GM18873 (cell line): Measurements from ENCODE around the gene EHD3.

ENCODE experiments used
- ATAC-seq: cut with Tn5 transposase; IDR thresholded peaks from one replicate; pipeline ENCODE4 v1.9.1; 2021; ENCODE audit warnings: mild to moderate bottlenecking, moderate library complexity, moderate number of reproducible peaks; ENCODE audit not compliant: unreplicated experiment, low FRiP score

The EHD3 gene

DNA sequence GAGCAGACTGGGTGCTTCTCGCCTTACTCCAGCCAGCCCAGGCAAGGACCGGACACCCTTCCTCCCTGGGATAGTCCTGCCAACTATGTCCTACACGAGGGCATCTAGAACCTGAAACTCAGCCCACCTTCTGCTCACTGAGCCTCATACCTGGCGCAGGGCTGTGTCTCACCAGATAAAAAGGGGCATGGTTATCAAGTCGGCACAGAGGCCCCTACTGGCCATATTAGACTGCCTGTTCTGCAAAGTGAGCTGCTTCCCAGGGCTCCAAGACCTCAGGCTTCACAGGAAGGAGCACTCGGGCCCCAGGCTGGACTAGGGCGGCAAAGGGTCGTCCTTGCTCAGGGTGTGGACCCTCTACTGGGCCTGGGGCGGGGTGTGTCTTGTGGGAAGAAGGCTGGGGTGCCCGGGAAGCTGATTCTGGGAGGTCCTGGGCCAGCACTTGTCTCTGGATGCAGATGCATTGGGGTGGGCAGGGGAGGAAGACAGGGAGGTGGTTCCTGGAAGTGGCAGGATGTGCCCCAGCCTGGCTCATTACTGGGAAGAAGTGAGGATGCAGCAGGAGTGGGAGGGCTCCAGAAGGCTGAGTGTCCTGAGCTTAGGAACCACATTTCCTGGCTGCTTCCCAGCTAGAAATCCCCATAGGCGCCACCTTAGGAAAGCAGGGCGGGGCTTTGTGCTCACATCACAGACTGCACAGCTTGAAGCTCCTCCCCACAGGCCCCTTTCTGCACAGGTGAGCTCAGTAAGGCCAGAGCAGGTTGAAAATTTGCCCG, 19.6 kb downstream of the EHD3 start:
- ATAC-seq = no peak

DNA sequence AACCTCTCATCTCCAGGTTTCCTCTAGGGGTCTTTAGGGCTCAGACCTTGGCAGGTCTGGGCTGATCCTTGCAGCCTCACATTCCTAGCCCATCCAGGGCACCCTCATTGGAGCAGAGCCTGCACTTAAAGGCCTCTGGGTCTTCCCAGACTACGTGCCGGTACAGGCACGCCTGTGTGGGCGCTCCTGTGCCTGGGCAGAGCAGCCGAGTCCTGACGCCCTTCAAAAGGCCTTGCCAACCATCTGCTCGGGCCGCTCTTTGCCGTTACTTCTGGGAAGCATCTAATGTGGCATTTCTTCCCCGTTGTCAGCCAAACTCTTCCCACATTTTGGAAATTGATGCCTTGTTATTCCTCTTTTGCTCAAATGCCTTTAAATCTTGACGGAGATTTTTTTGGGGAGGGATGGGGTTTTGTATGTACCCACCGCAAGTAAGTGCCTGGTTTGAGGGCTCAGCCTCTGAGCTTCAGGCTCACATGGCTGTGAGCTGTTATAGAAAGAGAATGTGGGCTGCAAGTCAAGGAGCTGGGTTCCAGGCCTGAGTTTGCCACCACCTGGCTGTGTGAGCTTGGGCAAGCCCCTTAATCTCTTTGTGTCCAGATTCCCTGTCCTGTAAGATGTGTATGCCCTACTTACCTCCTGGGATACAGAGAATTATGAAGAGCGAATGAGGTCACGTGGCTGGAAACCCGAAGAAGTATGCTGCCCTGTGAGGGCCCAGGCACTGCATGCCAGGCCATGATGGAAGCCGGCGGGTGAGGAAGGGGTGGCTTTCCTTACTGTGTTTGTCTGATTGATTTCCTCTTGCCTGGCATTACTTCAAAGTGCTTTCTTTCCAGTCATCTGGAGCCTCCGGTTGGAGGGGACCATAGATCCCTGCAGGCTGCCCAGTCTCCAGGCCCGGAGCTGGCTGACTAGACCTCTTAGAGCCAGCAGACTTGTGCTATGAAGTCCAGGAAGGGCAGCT, 20.6 kb downstream of the EHD3 start:
- ATAC-seq = no peak

DNA sequence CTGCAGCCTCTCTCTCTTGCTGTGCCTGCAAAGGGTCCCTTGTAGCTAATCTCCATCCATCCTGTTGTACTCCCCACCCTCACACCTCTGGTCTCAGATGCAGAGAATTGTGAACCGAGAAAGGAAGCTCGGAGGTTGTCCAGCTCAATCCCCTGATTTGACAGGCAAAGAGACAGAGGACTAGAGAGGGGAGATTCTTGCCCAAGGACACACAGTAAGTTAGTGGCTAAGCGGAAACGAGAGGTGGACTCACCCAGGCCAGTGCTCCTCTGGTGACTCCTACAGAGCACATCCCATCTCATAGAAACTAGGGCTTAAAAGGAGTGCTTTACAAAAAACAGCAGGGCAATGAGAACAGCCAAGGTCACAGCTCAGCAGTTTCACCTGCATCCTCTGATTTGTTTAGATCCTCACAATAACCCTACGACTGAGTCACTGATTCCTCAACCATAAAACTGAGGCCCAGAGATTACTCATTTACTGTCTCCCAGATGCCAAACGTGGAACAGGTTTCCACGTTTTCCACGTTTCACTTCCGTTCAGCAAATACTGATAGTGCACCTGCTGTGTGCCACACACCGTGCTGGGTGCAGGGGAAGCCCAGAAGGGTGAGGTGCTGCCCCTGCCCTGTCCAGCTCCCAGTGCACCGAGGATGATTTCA, 22.1 kb downstream of the EHD3 start:
- peak; percentile 72 for ATAC-seq

DNA sequence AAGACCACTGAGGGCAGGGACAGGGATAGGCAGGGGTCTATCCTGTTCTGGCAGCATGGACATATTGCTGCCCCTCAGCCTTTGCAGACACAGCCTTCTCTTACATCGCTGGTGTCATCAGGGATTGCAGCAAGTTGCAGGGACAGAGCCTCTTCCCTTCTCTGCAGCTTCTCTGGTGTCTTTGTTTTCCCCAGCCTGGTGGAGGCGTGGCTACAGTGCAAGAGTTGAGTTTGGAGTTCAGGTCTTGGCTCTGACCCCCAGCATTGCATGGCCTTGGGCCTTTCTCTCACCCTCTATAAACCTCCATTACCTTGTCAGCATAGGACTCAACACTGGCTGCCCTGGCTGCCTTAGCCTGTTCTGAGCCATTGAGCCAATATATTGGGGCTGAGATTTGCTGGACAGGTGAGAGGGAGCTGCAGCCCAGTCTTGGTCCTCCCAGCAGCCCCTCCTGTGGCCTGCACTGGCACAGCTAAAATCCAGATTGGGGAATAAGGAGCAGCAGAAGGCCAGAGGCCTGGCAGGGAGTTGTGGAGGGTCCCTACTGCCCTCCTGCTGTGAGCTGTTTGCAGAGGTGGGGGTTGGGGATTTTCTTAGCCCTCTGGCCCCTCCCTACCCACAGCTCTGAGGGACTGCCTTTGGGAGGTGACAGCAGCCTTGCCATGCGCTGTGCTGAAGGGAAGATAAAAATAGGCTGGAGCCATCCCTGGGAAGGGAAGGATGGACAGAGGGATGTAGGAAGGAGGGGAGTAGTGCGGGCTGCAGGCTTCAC, 22.8 kb downstream of the EHD3 start:
- no peak for ATAC-seq

DNA sequence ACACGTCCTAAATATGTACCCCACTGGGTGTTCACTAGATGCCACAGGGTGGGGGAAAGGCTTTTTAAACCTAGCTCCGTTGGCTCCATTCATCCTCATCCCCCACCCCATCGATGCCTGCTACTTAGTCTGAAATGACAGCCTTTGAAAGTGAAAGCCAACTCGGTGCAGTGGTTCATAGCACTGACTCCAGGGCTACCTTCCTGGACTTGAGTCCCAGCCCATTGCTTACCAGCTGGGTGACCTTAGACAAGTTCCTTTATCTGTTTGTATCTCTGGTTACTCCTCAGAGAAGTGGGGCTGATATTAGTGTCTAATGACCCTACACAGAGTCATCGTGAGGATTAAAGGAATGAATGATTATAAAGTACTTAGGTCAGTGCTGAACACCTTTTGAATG, 24.4 kb downstream of the EHD3 start:
- no peak for ATAC-seq

DNA sequence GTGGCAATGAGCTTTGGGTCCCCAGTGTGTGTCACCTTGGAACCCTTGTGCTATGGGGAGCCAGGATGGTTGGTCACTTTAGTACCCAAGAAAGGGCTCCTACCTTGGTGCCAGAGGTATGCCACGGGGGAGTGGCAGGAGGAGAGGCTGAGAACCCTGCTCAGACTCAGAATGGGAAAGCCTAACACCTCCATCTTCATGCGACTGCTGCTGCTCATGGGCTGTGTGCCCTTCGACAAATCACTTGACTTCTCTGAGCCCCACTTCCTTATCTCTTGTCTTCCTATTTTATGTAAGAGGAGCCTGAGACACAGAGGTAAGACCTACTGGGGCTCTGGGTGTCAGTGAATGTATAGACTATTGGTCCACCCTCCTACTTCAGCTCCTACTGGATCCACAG, 25.1 kb downstream of the EHD3 start:
- ATAC-seq = no peak

DNA sequence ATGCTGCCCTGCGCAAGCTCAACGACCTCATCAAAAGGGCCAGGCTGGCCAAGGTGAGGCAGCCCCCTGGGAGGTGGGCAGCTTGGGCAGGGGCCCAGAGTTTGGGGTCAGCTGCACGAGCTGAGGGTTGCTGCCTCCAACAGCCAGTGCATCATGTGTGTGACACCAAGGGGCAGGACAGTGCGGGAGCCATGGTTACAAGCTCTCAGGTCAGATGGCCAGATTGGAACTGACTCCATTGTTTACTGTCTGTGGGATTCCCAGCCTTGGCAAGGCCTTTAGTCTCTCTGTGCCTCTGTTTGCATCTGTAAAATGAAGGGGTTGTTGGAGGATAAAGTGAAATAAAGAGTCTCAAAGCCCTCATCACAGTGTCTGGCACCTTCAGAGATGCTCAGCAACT, 26.9 kb downstream of the EHD3 start:
- no peak for ATAC-seq

DNA sequence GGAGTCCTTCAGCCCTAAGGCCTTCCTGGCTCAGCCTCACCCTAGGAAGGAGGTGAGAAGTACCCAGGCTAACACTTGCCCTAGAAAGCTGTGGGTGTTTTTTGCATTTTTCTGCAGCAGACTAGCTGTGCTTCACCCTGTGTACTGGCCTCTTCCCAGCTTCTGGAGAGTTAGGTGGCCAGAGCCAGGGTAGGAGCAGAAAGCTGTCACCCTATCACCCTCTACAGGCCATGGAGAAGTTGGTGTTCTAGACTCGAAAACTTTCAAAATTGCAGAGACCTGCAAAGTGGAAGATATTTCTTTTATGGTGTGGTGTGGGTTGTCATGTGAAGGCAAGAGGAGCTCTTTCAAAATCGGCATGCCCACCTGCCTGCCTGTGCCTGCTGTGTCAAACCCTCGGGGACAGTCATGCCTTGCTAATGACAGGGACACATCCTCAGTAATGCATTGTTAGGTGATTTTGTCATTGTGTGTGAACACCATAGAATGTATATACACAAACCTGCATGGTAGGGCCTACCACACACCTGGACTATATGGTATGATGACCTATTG, 29.8 kb downstream of the EHD3 start:
- no peak for ATAC-seq

DNA sequence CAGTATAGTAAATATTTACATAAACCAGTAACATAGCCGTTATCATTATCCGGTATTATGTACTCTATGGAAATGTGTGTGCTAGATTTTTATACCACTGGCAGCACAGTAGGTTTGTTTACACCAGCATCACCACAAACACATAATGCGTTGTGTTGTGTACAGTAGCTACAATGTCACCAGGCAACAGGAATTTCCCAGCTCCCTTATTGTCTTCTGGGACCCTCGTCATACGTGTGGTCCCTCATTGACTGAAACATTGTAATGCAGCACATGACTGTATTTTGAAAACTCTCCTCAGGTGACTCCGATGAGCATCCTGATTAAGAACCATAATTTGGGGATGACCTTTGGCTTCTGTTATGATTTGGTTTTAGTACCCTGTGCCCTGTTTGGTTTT, 31.3 kb downstream of the EHD3 start:
- ATAC-seq = no peak

DNA sequence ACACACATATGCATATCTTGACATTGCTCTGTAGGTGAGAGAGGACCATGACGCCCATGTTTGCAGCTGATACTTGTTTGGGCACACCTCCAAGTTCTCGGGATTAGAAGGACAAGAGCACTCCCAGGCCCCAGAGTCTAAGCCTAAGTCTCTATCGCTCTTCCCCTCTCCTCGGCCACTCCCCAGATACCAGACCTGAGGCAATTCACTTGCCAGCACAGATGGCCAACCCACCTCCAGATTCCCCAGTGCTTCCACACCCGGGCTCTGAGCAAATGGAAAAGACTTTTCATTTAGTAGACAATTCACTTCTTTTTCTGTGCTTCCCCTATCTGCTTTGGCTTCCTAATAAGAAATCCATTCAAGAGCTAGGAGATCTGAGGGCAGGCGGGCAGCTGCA, 32.9 kb downstream of the EHD3 start:
- ATAC-seq = no peak

DNA sequence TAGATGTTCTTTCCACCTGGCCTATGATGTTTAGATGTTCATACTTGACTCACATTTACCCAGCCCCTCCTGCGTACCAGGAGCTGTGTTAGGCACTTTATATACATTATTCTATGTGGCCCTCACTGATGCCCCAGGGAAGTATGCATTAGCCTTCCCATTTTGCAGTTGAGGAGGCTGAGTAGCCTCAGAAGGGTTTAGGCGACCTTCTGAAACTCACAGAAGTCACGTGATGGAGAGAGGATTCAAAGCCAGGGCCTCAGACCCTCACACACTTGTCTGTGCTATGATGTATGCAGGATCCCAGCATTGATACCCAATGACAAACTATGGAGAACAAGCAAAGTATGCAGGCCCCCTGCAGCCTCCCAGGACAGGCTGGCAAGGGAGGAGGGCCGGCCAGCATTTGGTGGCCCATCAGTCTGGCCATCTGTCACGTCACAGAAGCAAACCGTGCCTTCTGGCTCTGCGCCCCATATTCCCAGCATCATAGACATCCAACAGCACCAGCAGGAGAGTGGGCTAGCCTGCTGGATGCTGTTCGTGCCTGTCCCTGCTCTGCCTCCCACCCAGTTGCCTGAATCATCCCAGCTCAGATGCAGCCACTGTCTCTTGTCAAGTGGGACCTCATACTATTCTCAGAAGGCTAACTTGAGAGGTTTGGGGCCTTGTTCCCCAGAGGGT, 33.6 kb downstream of the EHD3 start:
- no peak for ATAC-seq

DNA sequence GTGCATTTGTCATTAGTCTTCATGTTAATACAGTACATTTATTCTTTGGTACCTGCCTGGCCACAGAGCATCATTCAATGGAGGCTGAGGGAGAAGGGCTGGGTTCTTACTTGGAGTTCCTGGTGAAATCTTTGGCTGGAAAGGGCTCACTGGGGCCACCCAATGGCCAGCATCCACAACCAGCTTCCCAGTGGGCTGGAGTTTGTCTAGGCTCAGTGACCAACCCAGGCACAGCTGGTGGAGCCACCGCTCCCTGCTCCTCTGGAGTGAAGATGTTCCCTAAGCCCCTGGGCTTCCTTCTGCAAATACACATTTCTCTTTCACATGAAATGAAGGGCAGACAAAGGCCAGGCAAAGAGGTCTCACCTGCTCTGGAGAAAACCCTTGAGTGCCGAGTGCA, 34.4 kb downstream of the EHD3 start:
- no peak for ATAC-seq

DNA sequence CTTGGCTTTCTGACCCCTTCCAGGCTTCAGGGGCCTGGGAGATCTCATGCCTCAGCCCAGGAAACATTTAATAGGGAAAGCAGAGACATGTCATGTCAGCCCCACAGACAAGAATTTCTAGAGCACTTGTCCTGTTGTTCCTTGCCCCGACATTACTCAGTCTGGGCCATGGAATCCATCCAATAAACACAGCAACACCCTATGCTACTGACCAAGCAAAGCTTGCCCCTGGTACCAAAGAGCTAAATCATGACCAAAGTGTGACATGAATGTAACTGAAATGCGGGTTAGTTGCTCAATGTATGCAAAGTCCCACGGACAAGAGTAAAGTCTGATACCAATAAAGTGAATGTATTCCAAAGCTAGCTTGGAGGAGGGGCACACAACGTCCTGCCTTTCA, 35.1 kb downstream of the EHD3 start:
- ATAC-seq = no peak

DNA sequence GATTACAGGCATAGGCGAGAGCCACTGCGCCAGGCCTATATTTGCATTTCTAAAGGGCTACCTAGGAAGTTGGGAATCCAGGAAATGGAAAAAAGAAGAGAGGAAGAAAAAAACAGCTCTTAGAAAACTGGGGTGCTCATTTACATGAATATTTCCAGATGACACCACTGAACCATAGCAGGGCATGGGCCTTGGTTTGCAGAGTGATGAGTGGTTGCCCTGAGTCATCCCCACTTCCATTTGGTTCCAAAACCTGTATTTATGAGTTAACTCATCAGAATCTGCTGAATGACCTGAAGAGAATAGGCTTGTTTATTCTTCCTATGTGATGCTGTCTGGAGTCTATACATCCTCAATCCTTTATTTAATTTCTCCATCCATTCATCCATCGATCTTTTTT, 36.2 kb downstream of the EHD3 start:
- no peak for ATAC-seq

DNA sequence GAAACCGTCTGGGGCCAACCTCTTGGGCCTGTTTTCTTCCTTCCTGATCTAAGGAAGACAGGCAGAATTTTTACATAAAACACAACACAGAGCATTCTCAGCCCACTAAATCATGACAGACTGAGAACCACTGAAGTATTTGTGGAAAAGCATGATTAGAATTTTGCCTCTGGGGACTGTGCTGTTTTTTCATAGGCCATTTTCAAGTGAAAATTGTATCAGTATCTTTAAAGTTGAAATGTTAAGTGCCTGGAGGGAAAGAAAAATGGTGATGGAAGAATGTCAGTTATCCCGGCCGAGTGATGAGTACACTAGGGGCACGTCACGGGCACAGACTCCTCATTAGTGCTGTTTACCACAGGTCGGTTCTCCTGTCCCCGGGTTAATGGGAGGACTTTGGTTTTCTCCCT, 36.9 kb downstream of the EHD3 start:
- ATAC-seq = no peak

DNA sequence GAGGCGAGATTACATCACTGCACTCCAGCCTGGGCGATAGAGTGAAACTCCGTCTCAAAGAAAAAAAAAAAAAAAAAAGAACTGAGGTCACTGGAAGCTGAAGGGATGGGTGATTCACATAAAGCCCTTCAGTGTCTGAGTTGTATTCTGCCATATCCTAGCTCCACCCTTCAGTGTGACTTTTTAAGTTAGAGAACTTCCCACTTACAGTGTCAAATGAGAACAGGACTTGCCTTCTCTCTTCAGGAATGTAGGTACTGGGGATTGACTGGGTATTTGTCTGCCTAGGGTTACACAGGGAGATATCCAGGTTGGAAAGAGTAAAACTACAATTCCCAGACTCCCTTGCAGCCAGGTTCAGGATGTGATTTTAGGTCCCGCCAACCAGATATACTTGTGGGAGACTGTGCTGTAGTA, 37.9 kb downstream of the EHD3 start:
- no peak for ATAC-seq

DNA sequence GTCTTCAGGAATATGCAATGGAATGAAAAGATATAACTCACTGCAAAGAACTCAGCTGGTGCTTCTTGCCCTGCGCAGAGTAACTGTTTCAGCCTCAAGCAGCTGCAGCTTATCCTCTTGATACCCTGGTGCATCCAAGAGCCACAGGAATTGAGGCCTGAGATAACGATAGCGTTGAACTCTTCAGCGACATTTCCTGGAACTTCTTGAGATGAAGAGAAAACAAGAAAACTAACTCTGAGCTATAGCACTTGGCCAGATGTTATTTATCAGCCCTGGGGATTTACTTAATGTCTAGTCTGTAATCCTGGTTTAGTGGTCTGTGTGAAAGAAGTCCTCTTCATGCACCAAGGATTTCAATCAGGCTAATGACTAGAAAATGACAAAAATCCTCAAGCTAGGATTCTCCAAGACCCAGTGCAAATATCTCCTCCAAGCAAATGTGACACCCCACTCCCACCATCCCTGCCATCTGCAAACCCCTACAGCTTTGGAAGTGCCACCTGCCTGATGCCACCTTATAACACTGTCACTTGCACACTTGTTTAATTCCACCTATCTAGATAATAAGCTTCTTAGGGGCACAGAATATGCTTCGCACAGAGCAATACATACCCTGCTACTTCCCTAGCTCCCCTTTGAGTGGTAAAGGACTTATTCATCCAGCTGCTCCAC, 40.6 kb downstream of the EHD3 start:
- no peak for ATAC-seq

DNA sequence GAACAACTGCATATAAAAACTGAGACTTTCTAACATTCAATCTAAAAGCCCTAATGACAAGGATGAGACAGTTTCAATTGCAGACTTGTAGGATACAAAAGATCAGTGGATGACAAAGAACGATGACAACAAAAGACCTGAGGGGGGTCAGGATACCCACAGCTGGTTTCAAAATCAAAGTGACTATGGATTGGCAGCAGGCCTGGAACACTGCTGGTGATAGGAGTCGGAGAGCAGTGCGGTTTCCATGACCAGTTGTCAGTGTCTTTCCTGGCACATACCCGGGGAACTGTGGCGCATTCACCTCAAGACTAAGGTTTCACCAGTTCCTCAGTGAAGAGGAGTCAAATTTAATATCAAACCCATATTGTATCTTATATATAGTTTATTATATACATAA, 42.0 kb downstream of the EHD3 start:
- no peak for ATAC-seq

DNA sequence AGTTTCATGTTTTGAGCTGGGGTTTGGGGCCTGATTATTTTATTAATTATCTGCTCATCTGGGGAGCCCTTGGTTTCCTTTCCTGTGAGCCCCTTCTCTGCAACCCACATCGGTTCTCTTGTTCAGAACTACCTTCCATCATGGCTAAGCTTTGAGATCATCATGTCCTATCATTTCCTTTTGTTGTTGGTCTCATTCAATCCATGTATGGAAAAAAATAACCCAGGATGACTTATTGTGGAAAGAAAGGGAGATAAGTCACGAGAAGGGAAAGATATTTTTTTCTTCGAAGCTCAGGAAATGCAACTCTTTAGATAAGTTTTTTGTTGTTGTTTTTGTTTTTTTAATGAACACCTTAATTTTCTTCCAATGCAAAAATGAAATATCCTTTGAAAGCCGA, 43.7 kb downstream of the EHD3 start:
- ATAC-seq = no peak
